ENCODE results near the gene ADARB2.

ADARB2 gene

GRCh38 chr10:1560535-1561192 lies 176.7 kb downstream of the ADARB2 start:
- no peak for DNase-seq

DNA sequence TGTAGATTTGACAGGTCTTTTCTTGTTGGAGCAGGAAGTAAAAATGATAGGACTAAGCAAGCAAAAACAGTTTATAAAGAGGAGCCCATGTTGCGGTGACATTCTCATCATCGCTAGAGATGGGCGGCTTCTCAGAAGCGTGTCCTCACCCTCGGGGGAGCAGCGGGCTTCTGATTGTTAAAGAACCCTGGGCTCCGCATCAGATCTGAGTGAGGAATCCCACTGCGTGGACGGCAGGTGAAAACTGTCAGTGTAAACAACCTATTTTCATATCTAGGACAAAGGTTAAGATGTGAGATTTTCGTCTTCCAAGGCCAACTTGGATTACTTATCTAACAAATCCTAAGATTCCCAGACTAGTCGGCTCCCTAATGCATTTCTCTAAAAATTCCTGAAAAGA lies 177.6 kb downstream of the ADARB2 start:
- DNase-seq = no peak

GRCh38 chr10:1559311-1559710 lies 178.0 kb downstream of the ADARB2 start:
- no peak for DNase-seq

DNA sequence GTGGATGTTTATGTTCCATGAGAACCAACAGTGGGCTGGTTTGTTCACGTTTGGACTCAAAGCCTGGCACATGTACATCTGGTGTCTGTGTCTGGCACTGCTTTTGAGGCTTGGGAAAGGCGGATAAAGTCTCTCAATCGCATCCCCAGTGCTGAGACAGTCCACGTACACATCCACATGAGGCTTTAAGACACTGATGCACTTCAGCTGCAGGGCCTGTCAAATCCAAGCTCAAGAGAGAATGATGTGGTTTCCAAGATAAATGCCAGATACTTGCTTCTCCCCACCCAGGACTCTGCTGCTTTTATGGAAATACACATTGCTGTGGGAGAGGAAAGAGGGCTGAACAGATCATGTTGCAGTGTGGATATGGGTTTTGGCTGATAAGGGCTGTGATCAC lies 178.4 kb downstream of the ADARB2 start:
- no peak for DNase-seq

- DNase-seq = no peak
Measured at GRCh38 chr10:1557081-1557480, 180.2 kb downstream of the ADARB2 start.

DNA sequence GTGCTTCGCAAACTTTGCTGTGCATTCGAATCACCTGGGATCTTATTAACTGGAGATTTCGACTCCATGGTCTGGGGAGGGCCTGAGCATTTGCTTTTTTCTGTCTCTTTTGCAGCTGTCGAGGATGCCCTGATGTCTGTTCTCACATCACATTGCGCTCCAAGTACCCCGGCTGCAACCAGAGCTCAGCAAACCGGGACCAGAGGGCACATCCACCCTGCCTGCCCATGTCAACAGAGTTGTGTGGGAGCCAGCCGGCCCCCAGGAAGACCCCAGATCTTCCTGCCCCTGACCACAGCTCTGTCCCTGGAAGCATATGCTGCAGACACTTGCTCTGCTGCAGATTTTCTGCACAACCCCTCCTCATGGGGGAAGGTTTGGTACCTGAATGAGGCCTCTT lies 180.8 kb downstream of the ADARB2 start:
- no peak for DNase-seq

DNA sequence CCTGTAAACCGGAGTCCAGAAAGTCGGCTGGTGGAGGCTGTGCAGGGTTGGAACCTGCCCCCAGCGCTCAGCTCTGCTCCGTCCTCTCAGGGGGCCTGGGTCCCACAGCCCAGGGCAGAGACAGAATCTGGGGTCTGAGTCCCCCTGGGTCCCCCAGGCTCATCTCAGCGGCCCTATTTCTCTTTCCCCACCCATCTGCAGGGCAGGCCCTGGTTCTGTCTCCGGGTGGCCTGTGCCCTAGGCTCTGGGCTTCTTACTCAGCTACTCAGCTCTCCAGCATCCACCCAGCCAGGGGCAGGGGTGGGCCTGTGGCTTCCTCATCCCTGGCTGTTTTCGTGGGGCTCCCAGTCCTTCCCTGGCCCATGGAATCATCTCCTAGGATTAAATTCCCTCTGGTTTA lies 183.4 kb downstream of the ADARB2 start:
- no peak for DNase-seq

DNA sequence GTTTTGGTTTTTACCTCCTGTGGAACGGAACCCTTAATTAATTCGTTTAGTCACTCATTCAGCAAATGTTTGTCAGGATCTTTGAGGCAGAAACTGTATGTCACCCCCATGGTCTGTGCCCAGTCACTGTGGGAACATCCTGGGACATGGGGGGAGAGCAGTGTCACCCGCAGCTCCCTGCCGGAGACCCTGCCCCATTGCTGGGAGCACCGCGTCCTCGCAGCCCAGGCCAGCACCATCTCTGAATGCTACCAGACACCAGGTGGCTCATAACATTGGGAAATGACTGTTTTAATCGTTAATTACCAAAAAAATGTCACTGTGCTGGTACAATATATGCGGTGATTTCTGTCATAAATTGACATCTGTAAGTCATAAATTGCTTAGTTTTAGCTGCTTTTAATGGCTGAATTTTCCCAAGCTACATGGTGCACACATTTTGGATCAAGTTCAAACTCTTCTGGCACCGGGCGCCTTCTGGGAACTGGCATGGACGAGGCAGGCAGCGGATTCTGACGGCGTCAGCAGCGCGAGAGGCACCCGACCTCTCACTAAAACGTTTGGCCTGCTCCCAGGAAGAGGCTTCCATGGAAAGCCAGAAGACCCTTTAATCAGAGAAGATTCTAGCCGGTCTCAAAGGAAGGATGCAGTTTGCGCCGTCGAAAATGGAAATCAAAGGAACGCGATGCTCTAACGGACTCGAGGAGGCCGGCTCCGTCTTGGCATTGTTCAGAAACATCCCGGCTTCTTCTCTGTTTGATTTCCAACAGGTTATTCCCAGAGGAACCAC lies 184.2 kb downstream of the ADARB2 start:
- DNase-seq = no peak

DNA sequence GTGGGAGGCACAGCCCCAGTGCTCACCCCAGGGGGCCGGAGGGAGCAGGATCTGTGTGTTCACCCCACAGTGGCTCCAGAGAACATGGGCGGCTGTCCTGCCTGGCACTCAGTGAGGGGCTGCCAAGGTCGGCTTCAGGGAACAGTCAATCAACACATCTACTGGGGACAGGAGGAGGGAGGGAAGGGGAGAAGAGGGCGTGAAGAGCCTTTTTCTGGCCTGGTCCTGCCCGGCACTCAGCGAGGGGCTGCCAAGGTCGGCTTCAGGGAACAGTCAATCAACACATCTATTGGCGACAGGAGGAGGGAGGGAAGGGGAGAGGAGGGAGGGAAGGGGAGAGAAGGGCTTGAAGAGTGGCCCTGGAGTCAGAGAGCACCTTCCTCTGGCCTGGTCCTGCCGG lies 184.9 kb downstream of the ADARB2 start:
- DNase-seq = no peak

GRCh38 chr10:1551636-1552338 lies 185.5 kb downstream of the ADARB2 start:
- DNase-seq = no peak

DNA sequence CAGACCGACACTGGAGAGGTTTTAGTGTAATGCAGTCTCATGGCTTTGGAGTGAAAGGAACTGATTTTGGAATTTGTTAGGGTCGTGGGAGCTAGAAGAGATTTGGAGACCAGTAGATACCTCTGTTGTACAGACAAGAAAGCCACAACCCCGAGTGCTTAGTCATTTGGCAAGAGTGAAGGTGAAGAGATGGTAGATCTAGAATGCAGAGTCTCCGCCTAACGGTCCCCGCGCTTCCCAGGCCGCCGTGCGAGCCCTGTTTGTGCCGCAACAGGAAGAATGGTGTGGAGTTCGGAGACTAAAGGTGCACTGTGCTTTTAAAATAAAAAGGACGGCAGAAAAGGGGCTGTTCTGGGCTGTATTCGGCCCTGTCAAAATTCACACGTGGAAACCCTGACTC lies 186.7 kb downstream of the ADARB2 start:
- no peak for DNase-seq

DNA sequence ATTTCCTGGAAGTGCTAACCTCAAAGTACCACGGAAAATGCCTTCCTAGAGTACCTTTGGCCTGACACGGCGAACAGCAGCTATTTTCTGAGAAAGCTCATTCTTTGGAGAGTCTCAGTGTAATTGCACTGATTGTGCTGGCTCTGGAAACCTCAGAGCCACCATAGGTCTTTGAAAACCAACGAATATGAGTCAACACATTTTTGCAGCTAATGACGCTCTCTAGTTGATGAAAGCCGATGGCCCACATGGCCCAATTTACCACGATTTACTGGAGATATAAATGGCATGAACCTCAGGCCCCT lies 187.1 kb downstream of the ADARB2 start:
- no peak for DNase-seq

- DNase-seq = no peak
Measured at GRCh38 chr10:1549591-1550290, 187.6 kb downstream of the ADARB2 start.

DNA sequence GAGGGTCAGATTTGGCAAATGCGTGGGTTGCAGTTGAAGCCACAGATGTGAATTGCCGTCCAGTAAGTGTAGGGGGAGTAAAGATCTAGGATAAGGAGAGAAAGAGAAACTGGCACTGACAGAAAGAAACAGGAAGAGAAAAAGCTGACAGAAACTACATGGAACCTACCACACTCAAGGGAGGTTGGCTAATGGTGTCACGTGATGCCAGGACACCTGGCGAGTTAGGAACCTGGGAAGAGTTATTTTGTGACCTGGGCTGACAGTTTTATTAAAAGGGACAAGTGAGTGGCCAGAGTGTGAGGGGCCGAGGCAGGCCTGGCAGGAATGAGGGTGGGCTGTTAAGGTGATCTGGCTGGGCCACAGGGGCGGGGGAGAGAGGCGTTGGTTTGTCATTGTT lies 188.7 kb downstream of the ADARB2 start:
- DNase-seq = no peak

DNA sequence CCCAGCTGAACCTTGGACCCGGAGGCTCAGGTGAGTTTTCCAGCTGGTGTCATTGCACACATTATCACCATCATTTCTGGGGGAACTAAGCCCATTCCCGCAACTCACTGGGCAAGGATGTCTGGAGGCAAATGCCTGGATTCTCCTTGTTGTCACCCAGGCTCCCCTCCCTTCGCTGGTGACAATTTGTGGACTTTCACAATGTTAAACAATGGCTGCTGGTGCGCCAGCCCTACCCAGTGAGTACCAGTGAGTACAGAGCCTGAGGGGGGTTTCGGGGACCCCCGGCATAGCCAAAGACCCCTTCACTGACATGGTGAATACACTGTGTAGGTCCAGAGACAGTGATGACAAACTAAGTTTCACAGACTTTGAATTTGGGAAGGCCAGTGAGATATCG lies 189.2 kb downstream of the ADARB2 start:
- no peak for DNase-seq

- no peak for DNase-seq
Measured at GRCh38 chr10:1546431-1547110, 190.8 kb downstream of the ADARB2 start.

DNA sequence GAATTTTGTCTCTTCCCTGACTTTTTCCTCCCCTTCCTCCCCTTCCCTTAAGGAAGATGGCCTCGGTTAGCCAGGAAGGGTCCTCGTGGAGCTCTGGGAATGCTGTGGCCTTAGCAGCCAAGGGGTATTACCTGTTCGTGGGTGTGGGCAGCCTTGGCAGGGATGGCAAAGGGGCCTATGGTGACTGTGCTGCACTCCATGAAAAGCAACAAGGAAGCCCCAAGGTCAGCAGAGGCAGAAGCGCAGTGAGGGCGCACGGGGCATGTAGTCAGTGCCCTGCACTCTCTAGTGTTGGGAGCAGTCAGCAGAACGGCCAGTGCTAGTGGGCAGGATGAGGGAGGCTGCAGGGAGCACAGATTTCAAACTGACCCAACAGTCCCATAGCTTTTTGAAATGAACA lies 191.8 kb downstream of the ADARB2 start:
- DNase-seq = no peak

- DNase-seq = no peak
Measured at GRCh38 chr10:1544929-1545328, 192.4 kb downstream of the ADARB2 start.

DNA sequence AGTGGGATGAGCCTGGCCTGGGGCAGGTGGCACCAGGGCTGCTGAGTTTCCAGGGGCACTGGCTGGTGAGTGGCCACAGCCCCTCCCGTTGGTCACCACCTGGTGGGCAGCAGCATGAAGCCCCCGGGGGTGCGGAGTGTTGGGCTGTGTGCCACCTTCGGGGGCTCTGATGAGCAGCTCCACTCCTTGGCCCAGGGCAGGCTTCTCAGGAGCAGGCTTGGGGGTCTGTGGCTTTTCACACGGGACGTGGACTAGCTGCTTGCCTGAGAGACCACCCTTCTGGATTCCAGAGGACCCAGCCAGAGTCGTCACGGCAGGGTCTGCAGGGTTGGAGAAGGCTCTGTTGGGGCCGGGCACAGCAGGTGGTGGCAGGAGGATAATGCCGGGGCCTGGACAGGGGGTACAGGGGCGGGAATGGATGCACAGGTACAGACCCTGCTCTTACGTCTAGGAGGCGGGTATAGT lies 193.1 kb downstream of the ADARB2 start:
- DNase-seq = no peak

- no peak for DNase-seq
Measured at GRCh38 chr10:1543596-1543995, 193.7 kb downstream of the ADARB2 start.

- no peak for DNase-seq
Measured at GRCh38 chr10:1542941-1543340, 194.4 kb downstream of the ADARB2 start.

- DNase-seq = no peak
Measured at GRCh38 chr10:1540144-1540543, 197.2 kb downstream of the ADARB2 start.

- no peak for DNase-seq
Measured at GRCh38 chr10:1539216-1539615, 198.1 kb downstream of the ADARB2 start.
